Anterior cingulate cortex (tissue), 58 donors: ENCODE measurements around the gene ANXA1.

Experiments
- DNase-seq, 58 donors: peaks; one replicate each; lab custom pipeline; 2025; lab: John Stamatoyannopoulos, UW

ANXA1 gene

DNA sequence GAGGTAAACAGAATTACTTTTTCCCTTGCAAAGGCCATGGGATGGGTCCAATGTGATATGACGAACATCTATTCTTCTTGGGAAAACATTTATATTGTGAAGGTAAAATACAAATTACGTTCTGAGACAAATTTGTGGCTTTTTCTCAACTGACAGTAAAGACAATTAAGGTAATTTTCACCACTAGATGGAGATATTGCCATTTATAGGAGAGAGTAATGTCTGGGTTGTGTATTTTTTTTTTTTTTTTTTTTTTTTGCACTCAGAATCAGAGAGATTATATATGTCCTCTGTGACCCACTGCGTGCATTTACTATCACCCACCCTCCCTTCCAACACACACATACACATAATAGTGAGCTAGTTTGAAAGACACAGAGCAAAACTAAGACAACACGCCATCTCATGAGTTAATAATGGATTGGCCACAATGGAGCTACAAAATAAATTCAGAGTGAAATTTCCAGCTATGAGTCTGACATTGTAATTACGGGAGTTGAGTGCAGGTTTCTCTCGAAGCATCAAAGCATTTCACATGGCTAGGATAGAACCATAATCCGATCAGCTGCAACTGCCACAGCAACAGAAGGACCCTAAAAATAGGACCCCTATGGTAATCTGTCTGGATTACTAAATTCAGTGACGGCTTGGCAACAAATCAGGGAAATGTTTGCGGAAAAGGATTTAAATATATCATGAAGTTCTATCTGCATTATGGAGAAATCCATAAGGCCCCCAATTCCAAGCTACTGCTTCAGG lies 49.2 kb downstream of the ANXA1 start:
- DNase-seq, result peak in 3 of 58 donors; percentile 1 to 3 (median 3)

DNA sequence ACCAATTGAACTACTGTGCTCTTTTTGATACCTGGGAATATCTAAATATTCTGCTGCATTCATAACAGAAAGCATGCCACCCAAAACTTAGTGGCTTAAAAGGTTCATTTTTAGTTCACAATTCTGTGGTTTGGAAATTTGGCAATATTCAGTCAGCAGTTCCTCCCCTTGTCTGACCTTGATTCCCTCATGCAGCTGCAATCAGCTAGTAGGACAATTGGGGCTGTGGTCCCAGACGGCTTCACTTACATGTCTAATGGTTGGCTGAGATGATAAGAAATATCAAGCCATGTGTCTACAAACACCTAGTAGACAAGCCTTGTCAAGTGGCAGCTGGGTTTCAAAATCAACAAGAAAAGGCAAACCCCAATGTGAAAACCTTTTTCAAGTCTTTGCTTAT lies 51.3 kb downstream of the ANXA1 start:
- DNase-seq, result no peak

DNA sequence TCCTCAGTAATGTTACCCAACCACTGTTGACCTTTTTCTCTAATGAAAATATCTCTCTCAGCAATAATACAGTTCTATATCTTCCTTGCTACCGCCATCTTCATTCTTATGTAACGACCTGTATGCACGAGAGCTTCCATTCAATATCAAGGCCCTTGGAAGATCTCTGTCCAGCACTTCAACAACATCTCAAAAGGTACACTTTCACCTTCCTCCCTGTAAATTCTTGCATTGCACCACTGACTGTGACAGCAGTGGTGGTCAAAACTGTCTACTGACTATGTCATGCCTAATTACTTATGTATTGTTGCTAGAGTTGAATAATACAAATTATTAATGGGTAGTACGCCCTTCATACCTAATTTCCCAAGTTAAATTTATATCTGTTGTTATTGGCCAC lies 53.3 kb downstream of the ANXA1 start:
- no peak for DNase-seq

DNA sequence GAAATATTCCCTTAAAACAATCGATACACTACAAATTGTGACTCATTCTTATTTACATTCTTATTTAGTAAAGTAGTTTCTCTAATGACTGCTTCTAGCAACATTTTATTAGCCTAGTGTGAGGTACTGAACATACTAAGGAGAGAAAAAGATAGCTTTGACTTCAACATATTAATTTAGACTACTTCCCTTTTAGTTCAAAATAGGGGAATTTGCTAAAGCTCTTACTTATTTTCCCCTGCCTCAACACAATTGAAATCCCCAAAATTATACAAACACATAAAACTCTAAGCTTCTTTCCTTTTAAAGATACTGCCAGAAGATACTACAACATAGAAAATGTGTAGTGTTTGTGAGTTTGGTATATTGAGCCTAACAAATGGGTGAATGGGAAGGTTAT lies 55.2 kb downstream of the ANXA1 start:
- no peak for DNase-seq

DNA sequence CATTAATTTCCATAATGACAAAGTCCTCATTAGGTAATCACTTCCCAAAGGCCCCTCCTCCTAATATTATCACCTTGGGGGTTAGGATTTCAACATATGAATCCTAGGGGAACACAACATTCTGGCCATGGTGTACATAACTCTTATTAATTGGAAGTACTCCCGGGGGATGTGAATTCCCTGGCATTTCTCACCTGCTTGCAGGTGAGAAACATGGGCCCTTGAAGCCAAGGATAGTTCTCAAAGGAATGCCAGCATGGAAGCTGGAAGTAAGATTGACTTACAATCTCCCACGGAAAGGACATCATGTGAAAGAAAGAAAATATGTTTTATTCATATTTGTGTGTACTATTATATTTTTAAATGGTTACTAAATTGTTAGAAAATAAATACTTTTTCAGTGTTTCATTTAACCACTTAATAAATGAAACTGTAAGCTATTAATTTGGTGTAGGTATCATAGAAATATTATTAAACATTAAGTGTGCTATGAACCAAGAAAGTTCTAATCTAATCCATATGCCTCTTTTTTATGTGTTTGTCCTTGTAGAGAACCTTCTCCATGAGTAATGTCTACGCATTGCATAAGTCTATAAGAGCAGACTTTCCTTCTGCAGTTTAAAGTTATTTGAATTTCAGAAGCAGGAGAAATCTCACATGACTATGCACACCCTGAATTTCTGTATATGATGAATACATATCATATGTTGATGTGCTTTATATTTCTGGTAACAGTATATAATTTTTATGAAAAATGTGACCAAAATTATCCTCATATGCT lies 59.4 kb downstream of the ANXA1 start:
- DNase-seq, result no peak

DNA sequence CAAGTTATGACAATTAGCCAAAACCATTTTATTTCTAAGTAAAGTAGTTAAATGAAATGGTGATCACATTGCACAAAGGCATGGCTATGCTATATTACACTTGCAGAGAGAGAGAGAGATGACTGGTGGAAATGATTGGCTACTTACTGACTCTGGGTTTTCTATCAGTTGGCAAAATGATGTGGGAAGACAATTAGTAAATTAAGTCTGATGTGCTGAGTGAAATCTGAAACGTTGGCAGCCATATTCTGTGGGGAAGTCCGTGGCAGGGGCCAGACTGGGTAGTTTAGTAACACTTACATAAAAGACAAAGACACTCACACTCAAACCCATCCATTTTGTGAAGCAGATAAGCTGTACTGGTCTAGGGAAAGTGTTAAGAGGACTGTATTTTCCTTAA lies 61.6 kb downstream of the ANXA1 start:
- no peak for DNase-seq

DNA sequence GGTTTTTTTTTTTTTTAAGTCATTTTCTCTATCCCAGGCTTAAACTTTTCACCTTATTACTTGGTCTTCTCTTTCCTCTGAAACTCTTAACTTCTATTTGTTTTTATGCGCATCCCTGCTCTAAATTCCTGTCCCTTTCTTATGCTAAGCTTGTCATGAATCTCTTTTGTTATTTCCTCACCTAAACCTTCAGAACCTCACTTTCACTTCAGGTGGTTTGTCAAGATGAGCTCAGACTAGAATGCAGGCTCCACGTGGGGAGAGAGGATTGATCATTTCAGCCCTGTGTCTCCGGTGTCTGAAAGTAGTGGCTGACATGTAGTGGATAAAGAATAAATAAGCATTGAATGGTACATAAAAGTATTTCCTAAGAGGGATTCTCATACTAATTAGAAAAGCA lies 63.6 kb downstream of the ANXA1 start:
- no peak for DNase-seq

DNA sequence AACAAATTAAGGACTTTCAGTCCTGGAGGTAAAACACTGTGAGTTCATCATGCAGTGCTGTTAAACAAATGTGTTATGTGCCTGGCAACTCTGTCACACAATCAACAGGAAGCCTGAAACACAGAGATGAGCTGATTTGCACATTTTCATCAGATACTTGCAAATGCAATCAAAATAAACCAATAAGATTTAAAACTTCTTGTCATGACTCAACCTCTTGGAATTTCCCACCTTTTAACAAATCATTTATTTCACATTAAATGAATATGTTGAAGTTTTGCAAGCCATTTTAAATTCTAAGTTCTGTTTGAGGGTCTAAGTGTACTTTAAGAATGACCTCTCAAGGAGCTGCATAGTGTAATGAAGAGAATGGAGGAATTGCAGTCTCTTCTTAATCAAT lies 64.4 kb downstream of the ANXA1 start:
- no peak for DNase-seq
